Neuron (in vitro differentiated cells): ENCODE data around the gene SLC30A7.
A peak's percentile ranks its signal among the peaks of the same experiment; 100 is the strongest.
"Not testable (repeated sequence)": the region's sequence is repeated elsewhere in the genome, so short reads cannot be mapped to it uniquely, and the experiment has no call there.

Experiments used
- H2AFZ ChIP-seq: one replicate; pipeline ENCODE4 v1.6.1; 2013; ENCODE audit warnings: low read depth, mild to moderate bottlenecking, inconsistent platforms, low read length, moderate library complexity
- H3K27me3 ChIP-seq: one replicate; pipeline ENCODE4 v1.6.1; 2013; ENCODE audit warnings: low read length; ENCODE audit not compliant: insufficient read depth
- H3K36me3 ChIP-seq: one replicate; pipeline ENCODE4 v1.6.1; 2013; ENCODE audit warnings: low read length; ENCODE audit not compliant: insufficient read depth
- H3K4me1 ChIP-seq: one replicate; pipeline ENCODE4 v1.6.1; 2013; ENCODE audit warnings: low read length; ENCODE audit not compliant: insufficient read depth
- H3K4me3 ChIP-seq: 2 replicates; pipeline ENCODE4 v1.5.1; 2013; ENCODE audit warnings: mild to moderate bottlenecking, low read length, moderate library complexity
- H3K9me3 ChIP-seq: one replicate; pipeline ENCODE4 v1.6.1; 2013; ENCODE audit warnings: low read length

SLC30A7 gene

DNA sequence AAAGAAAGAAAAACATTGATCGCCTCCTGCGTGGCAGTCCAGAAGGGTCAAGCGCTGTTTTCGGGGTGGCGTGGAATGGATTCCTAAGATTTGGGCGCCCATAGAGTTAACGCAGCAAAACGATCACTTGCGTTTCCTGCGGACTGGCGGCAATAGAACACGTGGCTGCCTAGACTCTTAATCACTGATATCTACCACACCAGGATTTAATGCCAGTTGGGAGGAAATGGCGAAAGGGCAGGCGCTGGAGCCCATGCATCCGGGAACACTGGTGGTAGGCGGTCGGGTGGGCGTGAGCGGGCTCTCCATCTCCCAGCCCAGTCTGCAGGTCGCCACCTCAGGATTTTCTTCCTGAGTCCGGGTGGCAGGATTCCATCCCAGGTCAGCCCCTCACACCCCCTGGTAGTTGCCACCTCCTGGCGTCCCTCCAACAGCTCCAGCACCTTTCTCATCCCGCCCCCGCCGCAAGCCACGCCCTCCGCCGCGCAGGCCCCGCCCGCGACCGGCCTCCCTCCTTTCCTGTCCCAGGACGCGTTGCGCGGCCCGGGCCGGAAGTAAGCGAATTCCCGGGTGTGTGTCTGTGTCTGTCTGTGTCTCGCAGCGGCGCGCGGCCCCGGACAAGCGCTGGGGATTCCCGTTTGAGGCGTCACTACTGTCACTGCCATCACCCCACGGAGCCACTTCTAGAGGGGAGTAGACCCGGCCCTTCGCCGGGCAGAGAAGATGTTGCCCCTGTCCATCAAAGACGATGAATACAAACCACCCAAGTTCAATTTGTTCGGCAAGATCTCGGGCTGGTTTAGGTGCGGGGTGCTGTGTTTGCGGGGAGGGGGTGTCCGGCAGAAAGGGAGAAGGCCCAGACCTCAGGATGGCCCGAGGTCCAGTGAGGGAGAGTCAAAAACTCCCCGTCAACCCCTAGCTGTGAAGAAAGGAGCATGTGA lies at the start of gene SLC30A7:
SLC30A7 (plus strand) TSS at position 551 of the 941 bp plus-strand sequence; CDS start at position 724, 173 bp downstream.
- H3K4me1 ChIP-seq = peaks cover 27% of the 10 kb centered on the region
- peak within 1 kb of the TSS; percentile 59 for H3K4me3 ChIP-seq
- H3K27me3 ChIP-seq = no peaks in the 10 kb centered on the region
- peak within 1 kb of the TSS; percentile 79 for H2AFZ ChIP-seq
- H3K36me3 ChIP-seq = peaks cover 34% of the 10 kb centered on the region
- peaks cover 11% of the 10 kb centered on the region for H3K9me3 ChIP-seq

GRCh38 chr1:100847361-100848082 lies 48.4 kb upstream of the SLC30A7 start:
- Histone ChIP-seq H3K27me3 (no peaks in the 10 kb centered on the region), H3K4me3 (peak overlapping the region; percentile 30), H3K36me3 (no peaks in the 10 kb centered on the region), H3K4me1 (peaks cover 26% of the 10 kb centered on the region), H2AFZ (peak overlapping the region; percentile 67), H3K9me3 (peaks cover 2% of the 10 kb centered on the region)

DNA sequence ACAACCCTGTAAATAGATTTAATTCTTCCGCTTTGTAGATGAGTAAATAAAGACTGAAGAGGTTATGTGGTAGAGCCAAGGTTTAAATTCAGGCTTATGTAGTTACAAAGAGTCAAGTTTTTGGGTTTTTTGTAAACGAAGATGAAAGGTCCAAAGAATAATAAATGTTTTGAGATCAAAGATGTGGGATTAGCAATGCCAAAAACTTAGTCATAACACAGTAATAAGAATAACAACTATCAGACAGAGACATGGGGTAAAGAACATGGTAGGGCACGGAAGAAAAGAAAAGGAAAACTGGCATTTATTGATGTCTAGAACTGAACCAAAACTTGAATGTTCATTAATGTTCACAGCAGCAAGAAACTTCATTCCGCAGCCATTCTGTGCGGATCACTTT lies 44.2 kb upstream of the SLC30A7 start:
- H3K9me3 ChIP-seq = no peaks in the 10 kb centered on the region
- H3K36me3 ChIP-seq = no peaks in the 10 kb centered on the region
- no peak overlapping the region for H2AFZ ChIP-seq
- H3K4me3 ChIP-seq = no peak overlapping the region
- H3K27me3 ChIP-seq = no peaks in the 10 kb centered on the region
- H3K4me1 ChIP-seq = peaks cover 20% of the 10 kb centered on the region

- Histone ChIP-seq H3K27me3 (no peaks in the 10 kb centered on the region), H3K36me3 (no peaks in the 10 kb centered on the region), H3K4me1 (peaks cover 9% of the 10 kb centered on the region), H3K9me3 (no peaks in the 10 kb centered on the region), H2AFZ (no peak overlapping the region), H3K4me3 (no peak overlapping the region)
Observed at GRCh38 chr1:100852976-100853375, 42.9 kb upstream of the SLC30A7 start.

- H3K4me1 ChIP-seq, H2AFZ ChIP-seq: not testable (repeated sequence)
Observed at GRCh38 chr1:100855116-100855515, 40.8 kb upstream of the SLC30A7 start.

GRCh38 chr1:100860397-100860991 lies 35.4 kb upstream of the SLC30A7 start:
- Histone ChIP-seq H3K9me3 (peaks cover 2% of the 10 kb centered on the region), H3K4me3 (no peak overlapping the region)

More at GRCh38 chr1:100855116-100855515, 40.8 kb upstream of the SLC30A7 start:
- H3K4me3 ChIP-seq, H3K36me3 ChIP-seq, H3K9me3 ChIP-seq, H3K27me3 ChIP-seq: not testable (repeated sequence)

DNA sequence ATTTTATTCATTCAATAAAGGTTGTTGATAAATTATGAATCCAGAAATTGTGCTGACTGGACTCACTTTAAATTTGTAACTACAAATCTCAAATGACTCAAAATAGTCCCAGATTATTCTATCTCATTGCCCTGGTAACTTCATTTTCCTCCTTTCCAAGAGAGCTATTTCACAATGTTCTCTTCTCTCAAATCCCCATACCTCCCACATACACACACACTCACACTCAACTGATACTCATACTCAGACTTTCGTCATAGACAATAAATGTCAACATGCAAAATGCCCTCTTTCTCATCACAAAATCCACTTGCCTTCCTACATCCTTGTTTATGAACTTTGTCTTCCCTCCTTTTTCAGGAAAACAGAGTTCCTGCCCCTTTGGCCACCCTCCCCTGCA lies 34.5 kb upstream of the SLC30A7 start:
- no peaks in the 10 kb centered on the region for H3K36me3 ChIP-seq
- H3K9me3 ChIP-seq = peaks cover 2% of the 10 kb centered on the region
- no peak overlapping the region for H3K4me3 ChIP-seq
- no peaks in the 10 kb centered on the region for H3K27me3 ChIP-seq
- H3K4me1 ChIP-seq = peaks cover 5% of the 10 kb centered on the region
- no peak overlapping the region for H2AFZ ChIP-seq

More at GRCh38 chr1:100860397-100860991, 35.4 kb upstream of the SLC30A7 start:
- no peaks in the 10 kb centered on the region for H3K36me3 ChIP-seq
- H3K27me3 ChIP-seq = no peaks in the 10 kb centered on the region
- peaks cover 4% of the 10 kb centered on the region for H3K4me1 ChIP-seq
- H2AFZ ChIP-seq = no peak overlapping the region

- Histone ChIP-seq H3K36me3 (no peaks in the 10 kb centered on the region), H3K4me3 (no peak overlapping the region), H3K27me3 (no peaks in the 10 kb centered on the region), H3K9me3 (peaks cover 2% of the 10 kb centered on the region), H3K4me1 (peaks cover 5% of the 10 kb centered on the region), H2AFZ (no peak overlapping the region)
Observed at GRCh38 chr1:100862591-100862990, 33.3 kb upstream of the SLC30A7 start.

DNA sequence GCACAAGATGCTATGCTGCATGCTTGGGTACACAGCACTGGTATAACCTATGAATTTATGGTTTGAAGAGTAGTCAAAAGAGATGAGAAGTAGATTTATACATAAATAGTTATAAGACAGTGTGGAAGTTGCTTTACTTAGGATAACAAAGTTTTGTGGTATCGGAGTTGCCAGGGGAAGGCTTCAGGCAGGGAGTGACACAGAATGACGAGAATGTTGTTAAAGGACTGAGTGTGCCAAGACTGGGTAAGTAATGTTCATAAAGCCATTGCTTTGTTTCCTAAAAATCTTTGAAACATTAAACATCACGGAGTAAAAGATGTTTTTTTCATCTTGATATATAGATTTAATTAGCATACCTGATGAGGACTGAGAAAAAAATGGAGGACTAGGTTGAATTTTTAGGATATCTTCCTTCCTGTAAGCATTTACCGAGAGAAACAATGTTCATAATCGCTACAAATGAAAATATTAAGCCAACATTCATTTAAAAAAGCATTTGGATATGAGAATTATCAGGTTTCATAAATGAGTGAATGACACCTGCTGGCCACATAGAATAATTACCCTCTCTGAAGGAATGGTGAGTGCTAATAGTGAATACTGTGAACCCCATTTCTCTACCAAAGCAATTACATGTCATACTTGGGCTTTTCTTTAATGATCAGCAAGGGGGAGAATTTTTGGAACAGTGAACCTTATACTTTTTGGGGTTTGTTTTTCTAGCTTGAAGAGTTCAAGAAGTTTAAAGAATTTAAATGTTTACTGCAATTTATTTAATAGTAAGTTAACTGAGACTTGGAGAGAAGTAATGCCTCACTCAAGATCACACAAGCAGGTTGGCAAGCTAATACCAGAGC lies 29.6 kb upstream of the SLC30A7 start:
- Histone ChIP-seq H3K4me1 (peaks cover 2% of the 10 kb centered on the region), H3K36me3 (no peaks in the 10 kb centered on the region), H3K27me3 (no peaks in the 10 kb centered on the region), H2AFZ (no peak overlapping the region), H3K9me3 (peaks cover 2% of the 10 kb centered on the region), H3K4me3 (no peak overlapping the region)

DNA sequence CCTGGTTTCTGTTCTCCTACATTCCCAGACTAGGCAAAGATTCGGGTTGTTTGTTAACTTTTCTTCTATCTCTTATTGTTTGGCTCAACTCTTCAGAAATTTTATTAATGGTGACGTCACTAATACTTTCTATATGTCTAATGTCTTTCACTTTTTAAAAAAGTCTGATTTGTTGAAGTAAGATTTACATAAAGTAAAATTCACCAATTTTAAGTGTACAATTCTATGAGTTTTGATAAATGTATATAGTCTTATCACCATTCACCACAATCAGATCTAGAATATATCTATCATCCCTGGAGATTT lies 29.0 kb upstream of the SLC30A7 start:
- H3K27me3 ChIP-seq = no peaks in the 10 kb centered on the region
- H3K4me1 ChIP-seq = peaks cover 2% of the 10 kb centered on the region
- H3K9me3 ChIP-seq = peaks cover 2% of the 10 kb centered on the region
- no peak overlapping the region for H3K4me3 ChIP-seq
- H2AFZ ChIP-seq = no peak overlapping the region
- H3K36me3 ChIP-seq = no peaks in the 10 kb centered on the region

- no peaks in the 10 kb centered on the region for H3K27me3 ChIP-seq
- no peak overlapping the region for H3K4me3 ChIP-seq
- peak overlapping the region; percentile 44 for H2AFZ ChIP-seq
- H3K4me1 ChIP-seq = peaks cover 3% of the 10 kb centered on the region
- H3K9me3 ChIP-seq = peaks cover 2% of the 10 kb centered on the region
- H3K36me3 ChIP-seq = peaks cover 5% of the 10 kb centered on the region
Observed at GRCh38 chr1:100868364-100868995, 27.4 kb upstream of the SLC30A7 start.

GRCh38 chr1:100869996-100870395 lies 25.9 kb upstream of the SLC30A7 start:
- Histone ChIP-seq H3K4me3 (no peak overlapping the region), H3K9me3 (no peaks in the 10 kb centered on the region), H3K27me3 (no peaks in the 10 kb centered on the region), H2AFZ (no peak overlapping the region), H3K4me1 (peaks cover 8% of the 10 kb centered on the region), H3K36me3 (peaks cover 11% of the 10 kb centered on the region)
